Measurements from ENCODE around the gene PLIN3.
"Not testable (repeated sequence)": the region's sequence is repeated elsewhere in the genome, so short reads cannot be mapped to it uniquely, and the experiment has no call there.

The PLIN3 gene

GRCh38 chr19:4792019-4792865, 75.2 kb downstream of the PLIN3 start:
- DNase-seq (ENCODE audit: low spot score); POLR2A ChIA-PET (ENCODE audit: low non-redundant PET): not testable (repeated sequence)
- peak overlapping the region; percentile 89 for H3K27ac ChIP-seq
- CTCF ChIA-PET, result interaction anchor here (0.6 to 1.8 kb wide), 3 partner anchors 12 to 201 kb away, joined by 3 to 8 read pairs (median 6); no protein-coding TSS in a partner anchor

DNA sequence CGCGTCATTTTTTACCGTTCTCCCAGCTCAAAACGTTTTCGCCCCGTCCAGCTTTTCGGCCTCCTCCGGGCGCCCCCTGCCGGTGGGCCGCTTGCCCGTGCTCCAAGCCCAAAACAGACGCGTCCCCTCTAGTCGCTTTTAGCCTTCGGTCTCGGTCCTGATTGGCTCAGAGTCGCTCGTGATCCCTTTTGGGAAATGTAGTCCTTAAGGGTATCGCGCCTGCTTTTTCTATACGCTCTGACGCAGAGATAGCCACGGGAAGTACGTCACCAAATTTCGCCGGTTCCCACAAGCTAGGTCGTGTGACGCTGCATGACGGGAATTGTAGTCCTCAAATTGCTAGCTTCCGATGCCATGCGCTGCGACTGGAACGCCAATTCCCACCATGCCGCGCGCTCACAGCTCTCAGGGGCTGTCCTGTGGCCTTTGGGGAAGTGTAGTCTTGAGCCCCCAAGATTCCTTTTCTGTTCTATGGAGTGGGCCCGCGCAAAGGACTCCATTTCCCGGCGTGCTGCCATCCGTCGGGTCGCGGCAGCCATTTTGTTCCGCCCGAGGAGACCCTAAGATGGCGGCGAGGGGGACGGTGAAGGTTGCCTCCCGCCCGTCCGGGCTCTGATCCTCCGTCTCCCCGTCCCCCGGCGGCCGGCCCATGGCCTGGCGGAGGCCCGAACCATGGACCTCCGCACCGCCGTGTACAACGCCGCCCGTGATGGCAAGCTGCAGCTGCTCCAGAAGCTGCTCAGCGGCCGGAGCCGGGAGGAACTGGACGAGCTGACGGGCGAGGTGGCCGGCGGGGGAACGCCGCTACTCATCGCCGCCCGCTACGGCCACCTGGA, 76.1 kb downstream of the PLIN3 start, which contains the start of gene FEM1A:
FEM1A (plus strand) TSS at position 552 of the 836 bp plus-strand sequence; CDS start at position 673, 121 bp downstream.
- POLR2A ChIA-PET (ENCODE audit: low non-redundant PET), result interaction anchor here (0.6 to 1.1 kb wide), 2 partner anchors 68 to 152 kb away, joined by 3 to 4 read pairs; partner anchors contain the start of genes DPP9 and TNFAIP8L1
- peak; percentile 97 for DNase-seq (ENCODE audit: low spot score)
- TF ChIP-seq, protein P1, sequence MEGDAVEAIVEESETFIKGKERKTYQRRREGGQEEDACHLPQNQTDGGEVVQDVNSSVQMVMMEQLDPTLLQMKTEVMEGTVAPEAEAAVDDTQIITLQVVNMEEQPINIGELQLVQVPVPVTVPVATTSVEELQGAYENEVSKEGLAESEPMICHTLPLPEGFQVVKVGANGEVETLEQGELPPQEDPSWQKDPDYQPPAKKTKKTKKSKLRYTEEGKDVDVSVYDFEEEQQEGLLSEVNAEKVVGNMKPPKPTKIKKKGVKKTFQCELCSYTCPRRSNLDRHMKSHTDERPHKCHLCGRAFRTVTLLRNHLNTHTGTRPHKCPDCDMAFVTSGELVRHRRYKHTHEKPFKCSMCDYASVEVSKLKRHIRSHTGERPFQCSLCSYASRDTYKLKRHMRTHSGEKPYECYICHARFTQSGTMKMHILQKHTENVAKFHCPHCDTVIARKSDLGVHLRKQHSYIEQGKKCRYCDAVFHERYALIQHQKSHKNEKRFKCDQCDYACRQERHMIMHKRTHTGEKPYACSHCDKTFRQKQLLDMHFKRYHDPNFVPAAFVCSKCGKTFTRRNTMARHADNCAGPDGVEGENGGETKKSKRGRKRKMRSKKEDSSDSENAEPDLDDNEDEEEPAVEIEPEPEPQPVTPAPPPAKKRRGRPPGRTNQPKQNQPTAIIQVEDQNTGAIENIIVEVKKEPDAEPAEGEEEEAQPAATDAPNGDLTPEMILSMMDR (conservative IDR thresholded peaks at IDR 0.05; ENCODE audit: low read depth), result peak; percentile 98
- peak within 1 kb of the TSS; percentile 89 for H3K27ac ChIP-seq
- CTCF ChIA-PET, result interaction anchor here (0.6 to 1.8 kb wide), 20 partner anchors 9 to 416 kb away, joined by 3 to 11 read pairs (median 5); no protein-coding TSS in a partner anchor
